T-helper 22 cell (primary cell): Measurements from ENCODE around the gene DDX25.

Source experiments
- DNase-seq: peaks from one replicate; pipeline ENCODE4 v3.0.0-alpha.2; 2020; ENCODE audit warnings: low read depth

Gene DDX25

DNA sequence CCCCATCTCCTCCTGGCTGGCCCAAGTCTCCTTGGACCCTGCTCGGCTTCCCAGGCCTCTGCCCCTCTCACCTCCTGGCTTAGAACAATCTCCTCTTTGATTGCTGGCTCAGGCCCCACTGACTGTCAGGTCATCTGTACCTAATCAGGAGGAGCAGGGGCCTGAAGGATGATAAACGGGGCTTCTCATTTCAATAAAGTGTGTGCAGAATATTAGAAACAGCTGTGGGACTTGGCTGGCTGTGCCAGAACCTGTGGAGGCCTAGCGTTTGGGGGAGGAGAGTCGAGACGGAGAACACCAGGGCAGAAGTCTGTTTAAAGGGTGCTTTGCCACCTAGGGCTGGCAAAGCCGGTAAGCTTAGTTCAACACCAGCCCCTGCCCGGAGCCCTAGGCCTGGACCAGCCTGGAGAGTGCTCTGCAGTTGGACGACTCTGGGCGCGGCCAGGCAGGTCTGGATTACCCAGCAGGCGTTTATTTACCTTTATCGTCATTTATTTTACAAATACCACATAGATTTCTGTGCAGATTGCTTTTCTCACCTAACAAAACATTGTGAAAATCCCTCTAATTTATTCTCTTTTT, 31.4 kb downstream of the DDX25 start:
- no peak for DNase-seq

- no peak for DNase-seq
Observed at GRCh38 chr11:125938418-125938817, 34.1 kb downstream of the DDX25 start.

- DNase-seq: no peak
Observed at GRCh38 chr11:125939081-125939521, 34.8 kb downstream of the DDX25 start.

DNA sequence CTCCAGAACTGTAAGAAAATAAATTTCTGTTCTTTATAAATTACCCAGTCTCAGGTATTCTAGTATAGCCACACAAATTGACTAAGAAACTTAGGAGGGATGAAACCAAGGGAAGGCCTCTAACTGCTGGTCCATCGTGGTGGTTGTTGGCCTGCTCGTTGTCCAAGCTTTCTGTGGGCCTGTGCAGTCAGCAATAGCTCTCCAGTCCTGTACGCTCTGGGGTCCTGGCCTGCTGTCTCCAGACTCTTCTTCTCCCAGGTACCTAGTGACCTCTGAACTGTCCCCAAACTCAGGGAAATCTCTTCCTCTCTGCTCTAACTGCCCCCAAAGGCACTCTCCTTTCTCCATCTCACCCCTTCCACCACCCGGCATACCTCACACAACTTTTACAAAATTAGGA, 35.8 kb downstream of the DDX25 start:
- no peak for DNase-seq

DNA sequence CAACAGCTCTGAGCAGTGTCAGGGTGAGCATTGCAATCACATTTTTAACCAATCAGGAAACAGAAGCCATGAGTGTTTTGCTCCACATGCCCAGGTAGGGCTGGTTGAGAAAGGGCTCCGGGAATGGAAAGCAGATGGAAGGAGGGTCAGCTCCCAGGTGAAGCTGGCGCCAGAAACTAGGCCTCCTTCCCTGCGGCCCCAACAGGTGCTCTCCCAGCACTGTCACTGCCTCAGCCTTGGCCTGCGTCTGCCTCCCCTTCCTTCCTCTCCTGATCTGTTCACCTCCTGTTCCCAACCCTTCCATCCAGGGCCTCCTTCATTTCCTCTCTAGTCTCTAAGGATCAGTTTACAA, 36.9 kb downstream of the DDX25 start:
- no peak for DNase-seq

DNA sequence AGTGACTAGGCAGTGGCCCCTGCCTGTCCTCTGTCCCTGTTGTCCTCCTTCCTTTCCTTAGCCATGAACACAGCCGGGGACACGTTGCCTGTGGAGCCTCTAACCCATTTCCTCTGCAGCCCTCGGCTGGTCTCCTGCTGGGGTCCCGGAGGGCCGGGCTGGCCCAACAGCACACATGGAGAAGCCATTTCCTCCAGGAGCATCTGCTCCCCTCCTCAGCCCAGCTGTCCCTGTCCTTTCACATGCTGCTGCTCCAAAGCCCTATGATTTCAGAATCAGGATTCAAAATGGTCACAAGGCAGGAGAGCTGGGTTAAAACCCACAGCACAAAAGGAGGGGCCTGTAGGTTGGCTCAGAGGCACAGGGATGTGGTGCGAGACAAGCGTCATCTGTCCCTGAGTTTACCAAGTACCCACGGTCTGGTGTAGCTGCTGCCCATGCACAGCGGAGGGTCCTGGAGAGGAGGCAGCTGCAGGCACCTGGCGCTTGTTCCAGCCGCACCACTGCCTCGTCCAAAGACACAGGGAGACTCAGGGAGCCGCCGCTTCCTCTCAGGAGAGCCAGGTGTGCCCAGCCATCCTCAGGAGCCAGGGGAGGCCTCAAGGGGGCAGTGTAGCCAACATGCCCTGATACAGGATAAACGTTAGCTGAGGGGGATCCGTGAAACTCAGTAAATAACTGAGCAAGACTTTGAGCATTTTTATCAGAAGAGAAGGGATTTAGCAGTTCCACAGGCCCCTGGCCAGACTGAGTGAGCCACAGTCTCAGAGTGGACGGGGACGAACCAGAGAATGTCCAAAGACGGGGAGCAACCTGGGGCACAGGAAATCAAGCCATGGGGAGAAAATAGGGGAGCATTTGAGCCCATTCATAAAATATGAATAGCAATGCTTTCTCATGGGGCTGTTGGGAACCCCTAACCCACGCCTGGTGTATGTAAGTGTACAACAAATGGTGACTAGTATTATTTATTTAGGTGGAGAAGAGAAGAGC, 37.6 kb downstream of the DDX25 start:
- DNase-seq: no peak

DNA sequence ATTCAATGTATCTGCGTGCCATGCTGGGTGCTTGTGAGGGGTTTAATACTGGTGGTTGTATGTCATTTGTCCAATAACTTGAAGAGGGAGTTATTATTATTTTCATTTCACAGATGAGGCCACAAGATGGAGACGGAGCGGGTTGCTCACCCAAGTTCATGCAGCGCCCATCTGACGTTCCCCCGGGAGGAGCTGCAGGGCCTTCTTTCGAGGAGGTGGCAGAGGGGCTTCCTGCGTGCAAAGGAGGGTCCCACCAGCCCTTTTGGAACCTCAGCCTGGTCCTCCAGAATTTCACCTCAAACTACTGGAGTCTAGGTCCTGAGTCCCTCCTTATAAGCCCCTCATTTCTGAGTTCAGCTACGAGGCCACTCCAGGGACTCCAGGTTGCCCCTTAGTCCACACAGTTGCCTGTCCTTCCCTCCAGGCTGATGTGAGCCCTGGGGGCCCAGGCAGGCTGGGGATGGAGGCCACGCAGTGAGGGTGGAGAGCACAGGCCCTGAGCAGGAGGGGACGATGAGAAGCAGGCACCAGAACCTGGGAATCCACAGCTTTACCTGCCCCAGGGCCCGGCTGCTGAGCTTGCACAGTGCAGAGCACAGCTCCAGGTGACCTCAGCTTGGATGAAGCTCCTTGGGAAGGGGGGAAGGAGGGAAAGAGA, 38.6 kb downstream of the DDX25 start:
- DNase-seq: no peak

- no peak for DNase-seq
Observed at GRCh38 chr11:125943661-125944349, 39.5 kb downstream of the DDX25 start.

GRCh38 chr11:125944350-125945010, 40.2 kb downstream of the DDX25 start:
- DNase-seq: no peak

GRCh38 chr11:125945011-125945796, 40.9 kb downstream of the DDX25 start:
- no peak for DNase-seq

DNA sequence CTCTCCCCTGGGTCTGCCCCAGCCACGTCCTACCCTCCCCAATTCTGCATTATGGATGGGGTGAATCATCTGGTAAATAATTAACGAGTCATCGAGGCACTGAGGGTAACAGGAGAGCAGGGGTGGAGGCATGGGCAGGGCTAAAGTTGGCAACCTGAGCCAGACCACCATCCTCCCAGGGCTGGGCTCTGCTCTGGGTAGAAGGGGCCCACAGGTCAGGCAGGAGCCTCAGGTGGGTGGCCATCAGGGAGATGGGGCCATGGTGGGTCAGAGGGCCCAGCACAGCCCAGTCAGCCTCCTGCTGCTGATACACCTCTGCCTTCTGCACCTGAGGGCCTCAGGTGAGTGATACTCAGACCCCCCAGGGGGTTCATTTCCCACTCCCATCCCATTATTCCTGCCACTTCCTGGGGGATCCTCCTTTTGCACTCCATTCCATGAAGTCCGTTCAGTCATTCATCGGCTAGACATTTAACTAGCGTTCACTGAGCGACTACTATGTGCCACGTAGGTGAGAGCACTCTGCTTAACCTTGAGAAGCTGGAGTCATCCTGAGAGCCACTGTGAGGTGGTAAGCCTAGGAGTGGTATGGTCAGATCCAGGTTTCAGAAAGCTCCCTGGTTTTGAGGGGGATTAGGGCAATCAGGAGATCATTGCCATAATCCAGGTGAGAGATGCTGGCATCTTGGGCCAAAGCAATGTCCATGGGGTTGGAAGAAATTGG, 41.7 kb downstream of the DDX25 start, which contains the start of gene VSIG10L2:
TSS of gene VSIG10L2 (plus strand) at position 248 of the 724 bp plus-strand sequence. CDS start at position 260, 12 bp downstream.
- DNase-seq: no peak

GRCh38 chr11:125946712-125947418, 42.6 kb downstream of the DDX25 start:
- no peak for DNase-seq

- no peak for DNase-seq
Observed at GRCh38 chr11:125947419-125948277, 43.3 kb downstream of the DDX25 start.

DNA sequence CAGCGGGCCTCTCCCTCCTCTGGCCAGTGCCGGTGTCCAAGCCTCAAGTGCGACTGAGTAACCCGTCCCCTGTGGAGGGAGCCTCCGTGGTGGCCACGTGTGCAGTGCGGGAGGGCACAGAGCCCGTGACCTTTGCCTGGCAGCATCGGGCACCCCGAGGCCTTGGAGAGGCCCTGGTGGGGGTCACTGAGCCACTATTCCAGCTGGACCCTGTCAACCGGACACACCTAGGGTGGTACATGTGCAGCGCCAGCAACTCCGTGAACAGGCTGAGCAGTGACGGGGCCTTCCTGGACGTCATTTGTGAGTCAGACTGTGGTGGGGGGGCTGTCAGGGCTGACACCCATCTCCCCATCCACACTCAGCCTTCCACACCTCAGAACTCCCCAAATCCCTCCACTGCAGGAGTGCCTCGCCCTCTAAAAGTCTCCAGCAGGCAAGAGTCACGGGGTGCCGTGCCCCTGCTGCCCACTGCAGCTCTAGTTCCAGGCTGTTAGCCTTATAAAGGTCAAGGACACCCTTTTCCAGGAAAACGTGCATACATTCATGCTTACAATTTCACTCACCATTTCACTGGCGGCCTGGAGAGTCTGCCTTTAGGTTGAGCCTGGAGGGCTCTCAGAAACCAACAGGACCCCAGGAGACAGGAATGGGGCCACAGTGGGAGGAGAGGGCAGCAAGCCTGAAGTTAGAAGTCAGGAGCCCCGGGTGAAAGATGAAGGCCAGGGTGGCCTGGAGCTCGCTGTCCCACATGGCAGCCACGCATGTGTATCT, 44.2 kb downstream of the DDX25 start:
- no peak for DNase-seq

DNA sequence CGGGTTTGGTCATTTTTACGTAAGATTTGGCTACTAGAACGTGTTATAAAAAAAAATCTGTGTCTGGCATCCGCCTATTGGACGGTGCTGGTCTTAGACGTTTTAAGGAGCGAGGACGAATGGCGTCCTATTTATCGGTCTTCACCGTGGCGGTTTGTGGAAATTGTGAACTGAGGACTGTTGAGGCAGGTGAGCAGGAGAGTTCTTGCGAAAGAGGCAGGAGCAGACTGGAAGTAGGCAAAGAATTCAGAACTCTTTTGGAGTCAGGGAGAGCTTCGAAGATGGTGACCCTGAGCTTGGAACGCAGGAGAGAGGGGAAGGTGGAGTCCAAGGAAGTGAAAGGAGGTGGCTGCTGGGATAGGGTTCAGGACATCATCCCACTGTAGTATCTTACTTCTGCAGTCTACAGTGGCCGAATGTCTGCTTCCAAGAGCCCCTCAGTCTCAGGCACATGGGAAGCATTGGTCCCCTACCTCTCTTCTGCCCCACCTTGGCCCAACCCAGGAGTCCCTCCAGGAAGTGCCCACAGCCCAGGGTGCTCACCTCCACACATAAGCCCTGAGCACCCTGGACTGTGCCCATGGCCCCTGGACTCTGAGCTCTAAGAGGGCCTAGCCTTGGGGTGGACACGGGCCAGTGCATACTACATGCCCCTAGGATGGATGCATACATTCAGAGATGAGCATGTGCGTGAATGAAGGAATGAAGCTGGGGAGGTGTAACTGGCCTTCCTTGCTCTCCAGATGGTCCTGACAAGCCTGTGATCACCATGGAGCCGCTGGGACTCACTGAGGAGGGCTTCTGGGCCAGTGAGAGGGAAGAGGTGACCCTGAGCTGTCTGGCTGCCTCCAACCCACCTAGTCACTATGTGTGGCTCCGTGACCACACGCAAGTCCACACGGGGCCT, 45.2 kb downstream of the DDX25 start:
- DNase-seq: no peak

DNA sequence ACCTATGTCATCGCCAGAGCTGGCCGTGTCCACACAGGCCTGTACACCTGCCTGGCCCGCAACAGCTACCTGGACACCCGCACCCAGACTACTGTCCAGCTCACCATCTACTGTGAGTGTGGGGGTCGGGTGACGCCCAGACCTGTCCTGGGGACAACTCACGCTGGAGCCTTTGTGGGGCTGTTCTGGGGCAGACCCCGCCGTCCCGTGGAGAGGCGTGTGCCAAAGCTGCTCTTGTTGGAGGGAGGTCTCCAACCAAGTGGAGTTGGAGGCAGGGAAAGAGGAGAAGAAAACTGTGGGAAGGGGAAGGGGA, 45.8 kb downstream of the DDX25 start:
- no peak for DNase-seq
